Measurements from ENCODE around the gene AK5. TPM values are rescaled to one million over a fixed set of nuclear protein-coding genes. Genes with fewer than 3 reads are reported as not detected.

AK5 gene
- total and polyA plus RNA-seq, 2 of the 13 experiments (the other 11 are each of a cell fraction or from before 2014, with no cell fraction given), result not detected

DNA sequence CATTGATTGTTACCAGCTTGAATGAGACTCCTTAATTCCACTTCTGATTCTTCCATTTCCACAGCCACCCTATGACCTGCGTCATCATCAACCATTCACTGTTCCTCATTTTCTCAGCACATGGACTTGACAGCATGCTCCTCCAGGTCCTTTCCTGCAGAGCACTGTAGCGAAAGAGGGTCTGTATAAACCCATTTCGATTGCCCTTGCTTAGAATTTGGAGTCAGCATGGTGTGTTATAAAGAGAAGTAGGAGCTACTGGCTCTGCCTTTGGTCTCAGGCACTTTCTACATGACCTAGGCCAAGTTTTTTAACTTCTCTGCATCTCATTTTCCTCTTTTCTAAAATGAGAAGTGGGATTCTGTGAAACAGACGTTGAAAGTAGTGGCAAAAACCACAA, 133.8 kb downstream of the AK5 start:
- BruUV-seq (replicated peaks), result no TSS peak
- Histone ChIP-seq H3K27me3 (ENCODE audit: control insufficient read depth in 1 of 2, insufficient read depth in 2 of 2, low read length in 2 of 2) (peaks cover 0 to 8% of the 10 kb centered on the region in 2 experiments; a peak in 1 of 5 replicates), H3K9me3 (ENCODE audit: low read length) (no peaks in the 10 kb centered on the region), H3K4me3 (replicated peaks in 1 of 3; ENCODE audit: insufficient read depth in 1 of 3, low read depth in 2 of 3, low read length in 3 of 3) (no peak overlapping the region), H3K4me1 (ENCODE audit: insufficient read depth, low read length) (no peaks in the 10 kb centered on the region), H2AFZ (ENCODE audit: low read length) (no peak overlapping the region), H3K79me2 (ENCODE audit: insufficient read depth, low read length) (no peaks in the 10 kb centered on the region), H3K4me2 (ENCODE audit: low read depth, low read length) (no peak overlapping the region), H3K27ac (ENCODE audit: extremely low read length, insufficient read depth, low read length) (no peak overlapping the region), H3K9ac (ENCODE audit: insufficient read depth, low read depth, low read length) (no peak overlapping the region), H4K20me1 (ENCODE audit: insufficient read depth, low read length) (no peaks in the 10 kb centered on the region), H3K36me3 (replicated peaks in 1 of 2; ENCODE audit: control insufficient read depth in 1 of 2, insufficient read depth in 2 of 2, low read length in 2 of 2) (no peaks in the 10 kb centered on the region)
- ChIA-PET CTCF (ENCODE audit: low intra/inter-chr PET ratio, low total read pairs) (no interaction called here), POLR2A (no interaction called here)
- ATAC-seq (no peak), FAIRE-seq (no peak), DNase-seq (ENCODE audit: low spot score) (no peak)
- 15% methylated on average over 4 of the region's 4 CpGs for WGBS (ENCODE audit: low lambda C conversion rate)
- TF ChIP-seq ZNF598 (CRISPR knock-in tag; IDR thresholded peaks at IDR 0.05; ENCODE audit: borderline replicate concordance) (no peak), LCORL (IDR thresholded peaks at IDR 0.05) (no peak), LCORL (CRISPR knock-in tag; IDR thresholded peaks at IDR 0.05) (no peak), ZNF879 (CRISPR knock-in tag; IDR thresholded peaks at IDR 0.05) (no peak), MZF1 (CRISPR knock-in tag; IDR thresholded peaks at IDR 0.05; ENCODE audit: borderline replicate concordance) (no peak), TMF1 (CRISPR knock-in tag; IDR thresholded peaks at IDR 0.05; ENCODE audit: low read depth) (no peak), SRSF4 (IDR thresholded peaks at IDR 0.05; ENCODE audit: low read depth, low read length, poor library complexity, severe bottlenecking) (no peak), ZNF292 (CRISPR knock-in tag; IDR thresholded peaks at IDR 0.05; ENCODE audit: borderline replicate concordance, low read depth) (no peak), RFXAP (CRISPR knock-in tag; IDR thresholded peaks at IDR 0.05; ENCODE audit: borderline replicate concordance) (no peak), FOXC1 (CRISPR knock-in tag; IDR thresholded peaks at IDR 0.05; ENCODE audit: borderline replicate concordance) (no peak), AHR (CRISPR knock-in tag; IDR thresholded peaks at IDR 0.05) (no peak), TCF12 (IDR thresholded peaks at IDR 0.05) (no peak), TCF12 (CRISPR knock-in tag; IDR thresholded peaks at IDR 0.05) (no peak), JUNB (CRISPR knock-in tag; IDR thresholded peaks at IDR 0.05; ENCODE audit: borderline replicate concordance) (no peak), SATB2 (CRISPR knock-in tag; IDR thresholded peaks at IDR 0.05) (no peak), ARHGAP35 (CRISPR knock-in tag; IDR thresholded peaks at IDR 0.05; ENCODE audit: borderline replicate concordance) (no peak)
- TF ChIP-seq, protein P1, sequence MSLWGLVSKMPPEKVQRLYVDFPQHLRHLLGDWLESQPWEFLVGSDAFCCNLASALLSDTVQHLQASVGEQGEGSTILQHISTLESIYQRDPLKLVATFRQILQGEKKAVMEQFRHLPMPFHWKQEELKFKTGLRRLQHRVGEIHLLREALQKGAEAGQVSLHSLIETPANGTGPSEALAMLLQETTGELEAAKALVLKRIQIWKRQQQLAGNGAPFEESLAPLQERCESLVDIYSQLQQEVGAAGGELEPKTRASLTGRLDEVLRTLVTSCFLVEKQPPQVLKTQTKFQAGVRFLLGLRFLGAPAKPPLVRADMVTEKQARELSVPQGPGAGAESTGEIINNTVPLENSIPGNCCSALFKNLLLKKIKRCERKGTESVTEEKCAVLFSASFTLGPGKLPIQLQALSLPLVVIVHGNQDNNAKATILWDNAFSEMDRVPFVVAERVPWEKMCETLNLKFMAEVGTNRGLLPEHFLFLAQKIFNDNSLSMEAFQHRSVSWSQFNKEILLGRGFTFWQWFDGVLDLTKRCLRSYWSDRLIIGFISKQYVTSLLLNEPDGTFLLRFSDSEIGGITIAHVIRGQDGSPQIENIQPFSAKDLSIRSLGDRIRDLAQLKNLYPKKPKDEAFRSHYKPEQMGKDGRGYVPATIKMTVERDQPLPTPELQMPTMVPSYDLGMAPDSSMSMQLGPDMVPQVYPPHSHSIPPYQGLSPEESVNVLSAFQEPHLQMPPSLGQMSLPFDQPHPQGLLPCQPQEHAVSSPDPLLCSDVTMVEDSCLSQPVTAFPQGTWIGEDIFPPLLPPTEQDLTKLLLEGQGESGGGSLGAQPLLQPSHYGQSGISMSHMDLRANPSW (CRISPR knock-in tag; IDR thresholded peaks at IDR 0.05; ENCODE audit: borderline replicate concordance), result no peak
- TF ChIP-seq, protein P2, sequence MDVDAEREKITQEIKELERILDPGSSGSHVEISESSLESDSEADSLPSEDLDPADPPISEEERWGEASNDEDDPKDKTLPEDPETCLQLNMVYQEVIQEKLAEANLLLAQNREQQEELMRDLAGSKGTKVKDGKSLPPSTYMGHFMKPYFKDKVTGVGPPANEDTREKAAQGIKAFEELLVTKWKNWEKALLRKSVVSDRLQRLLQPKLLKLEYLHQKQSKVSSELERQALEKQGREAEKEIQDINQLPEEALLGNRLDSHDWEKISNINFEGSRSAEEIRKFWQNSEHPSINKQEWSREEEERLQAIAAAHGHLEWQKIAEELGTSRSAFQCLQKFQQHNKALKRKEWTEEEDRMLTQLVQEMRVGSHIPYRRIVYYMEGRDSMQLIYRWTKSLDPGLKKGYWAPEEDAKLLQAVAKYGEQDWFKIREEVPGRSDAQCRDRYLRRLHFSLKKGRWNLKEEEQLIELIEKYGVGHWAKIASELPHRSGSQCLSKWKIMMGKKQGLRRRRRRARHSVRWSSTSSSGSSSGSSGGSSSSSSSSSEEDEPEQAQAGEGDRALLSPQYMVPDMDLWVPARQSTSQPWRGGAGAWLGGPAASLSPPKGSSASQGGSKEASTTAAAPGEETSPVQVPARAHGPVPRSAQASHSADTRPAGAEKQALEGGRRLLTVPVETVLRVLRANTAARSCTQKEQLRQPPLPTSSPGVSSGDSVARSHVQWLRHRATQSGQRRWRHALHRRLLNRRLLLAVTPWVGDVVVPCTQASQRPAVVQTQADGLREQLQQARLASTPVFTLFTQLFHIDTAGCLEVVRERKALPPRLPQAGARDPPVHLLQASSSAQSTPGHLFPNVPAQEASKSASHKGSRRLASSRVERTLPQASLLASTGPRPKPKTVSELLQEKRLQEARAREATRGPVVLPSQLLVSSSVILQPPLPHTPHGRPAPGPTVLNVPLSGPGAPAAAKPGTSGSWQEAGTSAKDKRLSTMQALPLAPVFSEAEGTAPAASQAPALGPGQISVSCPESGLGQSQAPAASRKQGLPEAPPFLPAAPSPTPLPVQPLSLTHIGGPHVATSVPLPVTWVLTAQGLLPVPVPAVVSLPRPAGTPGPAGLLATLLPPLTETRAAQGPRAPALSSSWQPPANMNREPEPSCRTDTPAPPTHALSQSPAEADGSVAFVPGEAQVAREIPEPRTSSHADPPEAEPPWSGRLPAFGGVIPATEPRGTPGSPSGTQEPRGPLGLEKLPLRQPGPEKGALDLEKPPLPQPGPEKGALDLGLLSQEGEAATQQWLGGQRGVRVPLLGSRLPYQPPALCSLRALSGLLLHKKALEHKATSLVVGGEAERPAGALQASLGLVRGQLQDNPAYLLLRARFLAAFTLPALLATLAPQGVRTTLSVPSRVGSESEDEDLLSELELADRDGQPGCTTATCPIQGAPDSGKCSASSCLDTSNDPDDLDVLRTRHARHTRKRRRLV (CRISPR knock-in tag; IDR thresholded peaks at IDR 0.05), result no peak
- intact Hi-C loops (cut with micrococcal nuclease; ENCODE audit: unreplicated experiment) (no loop called here), in situ Hi-C loops (cut with HindIII; ENCODE audit: extremely low pct_ligation_motif_present, low pct_unique_long_range_greater_than_20kb) (no loop called here)
